GM18498 (cell line): ENCODE measurements around the gene FGF22.

Source experiments
- ATAC-seq: cut with Tn5 transposase; IDR thresholded peaks from one replicate; pipeline ENCODE4 v1.9.1; 2021; ENCODE audit warnings: mild to moderate bottlenecking, moderate library complexity; ENCODE audit not compliant: unreplicated experiment

FGF22 gene

DNA sequence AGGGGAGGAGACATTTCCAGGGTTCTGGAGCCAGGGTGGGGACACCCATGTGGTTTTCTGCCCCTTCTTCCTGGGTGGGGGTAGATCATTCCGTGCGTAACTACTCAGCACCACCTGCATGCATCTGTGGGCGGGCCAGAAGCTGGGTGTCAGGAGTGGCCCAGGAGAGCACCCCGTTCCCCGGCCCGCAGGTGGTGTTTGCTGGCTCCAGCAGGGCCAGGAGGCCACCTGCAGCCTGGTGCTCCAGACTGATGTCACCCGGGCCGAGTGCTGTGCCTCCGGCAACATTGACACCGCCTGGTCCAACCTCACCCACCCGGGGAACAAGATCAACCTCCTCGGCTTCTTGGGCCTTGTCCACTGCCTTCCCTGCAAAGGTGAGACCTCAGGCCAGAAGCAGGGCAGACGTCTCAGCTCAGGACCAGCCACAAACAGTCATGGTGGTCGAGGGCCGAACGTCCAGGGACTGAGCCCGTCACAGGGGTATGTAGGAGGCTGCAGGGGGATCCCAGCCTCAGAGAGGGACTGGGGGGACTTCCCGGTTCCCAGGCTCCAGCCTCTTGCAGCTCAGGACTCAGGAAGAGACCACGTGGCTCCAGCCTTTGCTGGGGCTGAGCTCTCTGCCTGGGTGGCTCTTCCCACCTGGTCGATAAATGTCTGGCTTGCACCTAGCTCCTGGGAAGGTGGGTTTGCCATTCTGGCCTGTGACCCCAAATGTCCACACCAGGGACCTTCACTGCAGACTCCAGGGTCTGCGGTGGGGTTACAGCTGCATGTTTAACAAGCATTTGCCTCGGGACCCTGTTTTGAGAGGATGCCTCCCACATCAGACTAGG, 38.1 kb downstream of the FGF22 start:
- ATAC-seq = no peak

DNA sequence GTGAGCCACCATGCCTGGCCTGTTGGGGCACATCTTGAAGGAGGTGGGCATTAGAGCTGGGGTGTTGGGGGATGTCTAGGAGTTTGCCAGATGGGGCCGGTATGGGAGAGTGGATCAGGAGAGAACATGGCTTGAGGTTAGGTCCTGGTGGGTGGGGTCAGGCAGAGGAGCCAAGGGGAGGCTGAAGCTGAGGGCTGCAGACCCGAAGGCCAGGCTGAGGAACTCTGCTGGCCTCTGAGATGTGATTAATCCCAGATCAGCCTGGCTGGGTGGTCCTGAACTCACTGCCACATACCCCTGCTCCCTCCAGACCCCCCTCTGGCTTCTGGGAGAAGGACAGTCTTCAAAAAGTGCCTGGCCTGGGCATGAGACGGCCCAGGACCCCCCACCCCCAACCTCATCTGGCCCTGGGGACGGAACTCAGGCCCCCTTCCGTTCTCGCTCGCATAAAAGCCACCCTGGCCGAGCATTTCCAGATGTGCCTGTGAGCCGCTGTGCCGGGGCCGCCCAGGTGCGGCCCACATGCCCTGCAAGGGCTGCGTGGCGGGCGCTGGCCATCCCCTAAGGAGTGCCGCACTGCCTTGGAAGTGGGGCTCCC, 39.2 kb downstream of the FGF22 start:
- no peak for ATAC-seq

DNA sequence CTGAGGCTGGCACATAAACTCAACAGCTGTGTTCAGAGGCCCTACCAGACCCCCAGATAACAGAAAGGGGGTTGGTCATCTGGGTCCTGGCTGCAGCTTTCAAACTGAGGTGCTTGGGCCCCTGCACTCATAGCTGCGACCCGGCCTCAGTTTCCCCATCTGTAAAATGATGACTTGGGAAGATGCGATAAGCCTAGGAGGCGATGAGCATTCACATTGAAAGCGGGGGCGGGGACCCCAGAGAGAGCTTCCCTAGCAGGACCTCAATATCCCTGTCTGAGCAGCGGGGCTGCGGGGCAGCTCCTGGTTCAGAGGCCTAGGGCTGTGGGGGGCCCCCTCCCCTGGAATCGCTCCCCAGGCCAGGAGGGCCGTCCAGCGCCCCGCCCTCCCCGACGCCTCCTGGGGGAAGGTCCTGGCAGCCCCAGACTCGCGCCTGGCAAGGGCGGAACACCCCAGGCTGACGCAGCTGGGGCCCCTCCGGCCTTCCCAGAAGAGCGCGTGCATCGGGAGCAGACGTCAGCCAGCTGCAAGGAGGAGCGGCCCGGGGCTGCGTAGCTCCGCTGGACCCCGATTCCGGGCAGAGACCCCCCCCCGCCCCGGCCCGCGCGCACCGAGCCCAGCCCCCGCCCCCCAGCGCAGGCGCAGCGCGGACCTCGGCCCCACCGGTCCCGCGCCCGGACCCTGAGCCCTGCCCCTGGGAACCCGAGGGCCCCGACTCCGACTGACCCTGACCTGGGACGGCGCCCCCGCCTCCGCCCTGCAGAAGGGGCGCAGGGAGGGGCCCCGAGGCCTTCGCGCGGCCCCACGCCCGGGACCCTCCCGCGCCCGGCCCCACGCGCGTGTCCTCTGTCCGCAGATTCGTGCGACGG, 40.0 kb downstream of the FGF22 start:
- ATAC-seq = peak; percentile 19

DNA sequence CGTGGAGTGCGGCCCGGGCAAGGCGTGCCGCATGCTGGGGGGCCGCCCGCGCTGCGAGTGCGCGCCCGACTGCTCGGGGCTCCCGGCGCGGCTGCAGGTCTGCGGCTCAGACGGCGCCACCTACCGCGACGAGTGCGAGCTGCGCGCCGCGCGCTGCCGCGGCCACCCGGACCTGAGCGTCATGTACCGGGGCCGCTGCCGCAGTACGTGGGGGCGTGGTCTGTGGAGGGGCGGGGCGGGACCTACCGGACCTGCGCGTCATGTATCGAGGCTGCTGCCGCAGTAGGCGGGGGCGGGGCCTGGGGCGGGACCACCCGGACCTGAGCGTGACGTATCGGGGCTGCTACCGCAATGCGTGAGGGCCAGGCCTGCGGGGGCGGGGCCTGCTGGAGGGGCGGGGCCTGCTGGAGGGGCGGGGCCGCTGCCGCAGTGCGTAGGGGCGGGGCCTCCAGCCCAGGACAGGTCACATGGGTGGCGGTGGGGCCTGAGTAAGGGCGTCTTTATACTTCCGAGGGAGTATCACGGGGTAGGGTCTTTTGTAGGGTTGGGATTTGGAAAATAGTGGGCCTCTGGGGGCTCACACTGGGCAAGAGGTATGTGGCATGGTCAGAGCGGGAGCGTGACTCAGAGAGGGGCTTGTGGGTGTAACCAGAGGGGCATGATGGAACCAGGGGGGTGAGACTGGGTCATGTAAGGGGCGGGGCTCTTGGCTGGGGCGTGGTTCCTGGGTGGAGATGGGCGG, 40.8 kb downstream of the FGF22 start:
- peak; percentile 74 for ATAC-seq

DNA sequence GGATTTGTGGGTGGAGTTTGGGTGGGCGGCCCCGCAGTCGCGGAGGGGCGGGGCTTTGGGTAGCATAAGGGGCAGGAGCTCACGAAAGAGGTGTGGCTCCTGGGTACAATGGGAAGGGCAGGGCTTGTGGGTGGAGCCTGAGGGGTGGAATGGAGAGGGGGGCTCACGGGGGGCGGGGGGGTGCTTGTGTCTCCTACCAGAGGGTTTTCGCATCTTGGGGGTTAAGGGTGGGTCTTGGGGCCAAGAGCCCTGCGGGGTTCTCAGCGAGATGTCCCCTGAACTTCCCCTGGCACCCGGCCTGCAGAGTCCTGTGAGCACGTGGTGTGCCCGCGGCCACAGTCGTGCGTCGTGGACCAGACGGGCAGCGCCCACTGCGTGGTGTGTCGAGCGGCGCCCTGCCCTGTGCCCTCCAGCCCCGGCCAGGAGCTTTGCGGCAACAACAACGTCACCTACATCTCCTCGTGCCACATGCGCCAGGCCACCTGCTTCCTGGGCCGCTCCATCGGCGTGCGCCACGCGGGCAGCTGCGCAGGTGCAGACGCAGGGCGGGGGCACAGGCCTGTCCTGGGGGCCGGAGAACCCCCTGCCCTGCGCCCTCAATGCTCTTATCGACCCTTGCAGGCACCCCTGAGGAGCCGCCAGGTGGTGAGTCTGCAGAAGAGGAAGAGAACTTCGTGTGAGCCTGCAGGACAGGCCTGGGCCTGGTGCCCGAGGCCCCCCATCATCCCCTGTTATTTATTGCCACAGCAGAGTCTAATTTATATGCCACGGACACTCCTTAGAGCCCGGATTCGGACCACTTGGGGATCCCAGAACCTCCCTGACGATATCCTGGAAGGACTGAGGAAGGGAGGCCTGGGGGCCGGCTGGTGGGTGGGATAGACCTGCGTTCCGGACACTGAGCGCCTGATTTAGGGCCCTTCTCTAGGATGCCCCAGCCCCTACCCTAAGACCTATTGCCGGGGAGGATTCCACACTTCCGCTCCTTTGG, 41.6 kb downstream of the FGF22 start:
- no peak for ATAC-seq

DNA sequence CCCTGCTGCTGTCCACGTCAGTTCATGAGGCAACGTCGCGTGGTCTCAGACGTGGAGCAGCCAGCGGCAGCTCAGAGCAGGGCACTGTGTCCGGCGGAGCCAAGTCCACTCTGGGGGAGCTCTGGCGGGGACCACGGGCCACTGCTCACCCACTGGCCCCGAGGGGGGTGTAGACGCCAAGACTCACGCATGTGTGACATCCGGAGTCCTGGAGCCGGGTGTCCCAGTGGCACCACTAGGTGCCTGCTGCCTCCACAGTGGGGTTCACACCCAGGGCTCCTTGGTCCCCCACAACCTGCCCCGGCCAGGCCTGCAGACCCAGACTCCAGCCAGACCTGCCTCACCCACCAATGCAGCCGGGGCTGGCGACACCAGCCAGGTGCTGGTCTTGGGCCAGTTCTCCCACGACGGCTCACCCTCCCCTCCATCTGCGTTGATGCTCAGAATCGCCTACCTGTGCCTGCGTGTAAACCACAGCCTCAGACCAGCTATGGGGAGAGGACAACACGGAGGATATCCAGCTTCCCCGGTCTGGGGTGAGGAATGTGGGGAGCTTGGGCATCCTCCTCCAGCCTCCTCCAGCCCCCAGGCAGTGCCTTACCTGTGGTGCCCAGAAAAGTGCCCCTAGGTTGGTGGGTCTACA, 43.1 kb downstream of the FGF22 start:
- ATAC-seq = no peak

DNA sequence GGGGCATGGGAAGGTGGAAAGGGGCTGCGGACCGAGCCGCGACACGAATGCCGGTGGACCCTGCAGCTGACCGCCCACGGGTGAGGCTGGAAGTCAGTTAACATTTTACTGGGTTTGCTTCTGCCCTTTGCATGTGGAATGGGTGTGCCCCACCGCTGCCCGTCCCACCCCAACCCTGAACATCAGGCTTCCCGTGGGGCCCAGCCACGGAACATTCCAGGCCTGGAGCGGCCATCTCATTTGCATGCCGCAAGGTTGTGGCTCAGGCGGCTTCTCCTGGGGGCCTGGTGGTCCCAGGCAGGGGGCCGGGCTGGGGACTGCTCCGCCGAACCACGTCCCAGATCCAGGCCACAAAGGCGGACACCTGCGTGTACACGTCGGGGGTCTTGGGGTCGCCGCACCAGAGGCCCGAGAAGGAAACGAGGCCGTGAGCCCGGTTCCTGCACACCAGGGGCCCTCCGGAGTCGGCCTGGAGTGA, 45.8 kb downstream of the FGF22 start:
- no peak for ATAC-seq

DNA sequence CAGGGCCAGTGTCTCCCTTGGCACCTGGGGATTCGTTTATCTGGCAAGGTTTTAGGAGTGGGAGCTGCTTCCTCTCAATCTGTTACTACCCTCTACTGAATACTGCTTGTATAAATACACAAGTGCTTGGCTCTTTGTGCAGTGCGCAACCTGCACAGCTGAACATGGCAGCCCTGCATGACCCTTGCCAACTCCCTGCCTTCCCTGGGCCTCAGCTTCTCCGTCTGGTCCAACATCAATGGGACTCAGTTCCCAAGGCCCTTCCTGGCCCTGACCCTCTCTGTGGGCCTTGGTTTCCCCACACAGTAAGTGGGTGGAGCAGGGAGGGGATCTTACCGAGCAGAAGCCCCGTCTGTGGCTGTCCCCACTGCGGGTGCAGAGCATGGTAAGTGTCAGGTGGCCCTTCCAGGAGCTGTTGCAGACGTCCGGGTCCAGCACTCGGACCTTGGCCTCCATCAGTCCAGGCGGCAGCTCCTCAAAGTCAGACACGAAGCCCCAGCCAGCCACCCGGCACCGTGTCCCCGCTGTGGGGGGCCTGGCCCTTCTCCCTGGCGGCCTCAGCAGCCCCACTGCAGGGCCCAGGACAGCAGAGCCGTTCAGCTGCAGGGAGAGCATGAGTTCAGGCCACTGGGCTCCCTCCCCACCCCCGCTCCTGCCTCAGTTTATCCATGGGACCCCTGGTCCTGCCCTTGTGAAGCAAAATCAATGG, 47.1 kb downstream of the FGF22 start:
- no peak for ATAC-seq

DNA sequence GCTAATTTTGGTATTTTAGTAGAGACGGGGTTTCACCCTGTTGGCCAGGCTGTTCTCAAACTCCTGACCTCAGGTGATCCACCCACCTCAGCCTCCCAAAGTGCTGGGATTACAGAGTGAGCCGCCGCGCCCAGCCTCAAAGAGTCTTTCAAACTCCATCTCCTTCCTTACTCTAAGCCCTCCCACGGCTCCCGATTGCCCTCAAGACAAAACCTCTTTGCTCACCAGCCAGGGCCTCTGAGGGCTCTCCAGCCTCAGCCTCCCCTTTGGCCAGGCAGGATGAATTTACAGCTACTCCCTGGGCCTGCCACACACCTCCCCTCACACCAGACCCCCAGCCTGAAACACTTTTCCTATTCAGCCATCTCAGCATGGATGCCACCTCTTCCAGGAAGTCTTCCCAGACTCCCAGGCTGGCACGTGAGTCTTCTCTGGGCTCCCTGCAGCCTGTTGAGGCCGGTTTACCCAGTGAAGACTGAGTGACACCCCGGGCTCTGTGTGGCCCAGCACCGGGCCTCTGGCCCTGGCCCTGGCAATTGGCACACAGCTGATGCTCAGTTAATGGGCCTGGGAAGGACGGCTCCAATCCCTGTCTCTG, 48.0 kb downstream of the FGF22 start:
- no peak for ATAC-seq

DNA sequence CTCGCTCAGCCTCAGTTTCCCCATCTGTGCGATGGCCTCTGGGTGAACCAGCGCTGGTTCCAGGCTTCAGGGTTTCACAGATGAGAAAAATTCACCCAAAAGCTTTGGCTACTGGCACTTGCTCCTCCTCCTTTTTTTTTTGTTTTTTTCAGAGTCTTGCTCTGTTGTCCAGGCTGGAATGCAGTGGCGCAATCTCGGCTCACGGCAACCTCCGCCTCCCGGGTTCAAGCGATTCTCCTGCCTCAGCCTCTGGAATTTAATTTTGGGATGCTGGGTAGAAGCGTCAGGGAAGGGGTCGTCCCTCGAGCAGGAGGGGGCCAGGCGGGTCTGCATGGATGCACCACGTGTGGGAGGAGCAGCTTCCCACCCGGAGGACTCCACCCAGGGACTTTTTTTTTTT, 48.5 kb downstream of the FGF22 start:
- no peak for ATAC-seq

DNA sequence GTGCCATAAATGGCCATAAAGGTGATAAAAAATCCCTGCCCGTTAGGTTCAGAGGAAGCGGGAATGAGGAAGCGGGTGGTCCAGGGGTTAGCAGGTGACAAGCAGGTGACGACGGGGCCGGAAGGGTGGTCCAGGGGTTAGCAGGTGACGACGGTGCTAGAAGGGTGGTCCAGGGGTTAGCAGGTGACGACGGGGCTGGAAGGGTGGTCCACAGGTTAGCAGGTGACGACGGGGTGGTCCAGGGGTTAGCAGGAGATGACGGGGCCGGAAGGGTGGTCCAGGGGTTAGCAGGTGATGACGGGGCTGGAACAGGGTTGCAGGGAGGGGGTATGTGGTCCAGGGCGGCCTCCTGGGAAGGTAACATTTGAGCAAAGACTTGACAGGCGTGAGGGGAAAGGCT, 49.3 kb downstream of the FGF22 start:
- ATAC-seq = no peak

DNA sequence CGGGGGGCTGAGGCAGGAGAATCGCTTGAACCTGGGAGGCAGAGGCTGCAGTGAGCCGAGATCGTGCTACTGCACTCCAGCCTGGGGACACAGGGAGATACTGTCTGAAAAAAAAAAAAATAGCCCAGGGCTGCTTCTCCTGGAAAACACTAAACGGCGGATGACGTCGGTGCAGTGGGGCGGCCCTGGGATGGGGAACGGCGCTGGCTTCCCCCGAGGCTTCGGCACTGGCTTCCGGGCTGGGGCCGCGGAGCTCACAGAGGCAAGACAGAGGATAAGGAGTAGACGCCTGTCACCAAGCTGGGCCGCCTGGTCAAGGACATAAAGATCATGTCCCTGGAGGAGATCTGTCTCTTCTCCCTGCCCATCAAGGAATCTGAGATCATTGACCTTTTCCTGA, 50.5 kb downstream of the FGF22 start:
- no peak for ATAC-seq
